GM18867 (cell line): ENCODE data around the gene CEBPA.
"Not testable (repeated sequence)": the region's sequence is repeated elsewhere in the genome, so short reads cannot be mapped to it uniquely, and the experiment has no call there.

Experiments used
- ATAC-seq: cut with Tn5 transposase; IDR thresholded peaks from one replicate; pipeline ENCODE4 v1.9.1; 2021; ENCODE audit warnings: mild to moderate bottlenecking, moderate library complexity; ENCODE audit not compliant: unreplicated experiment

Gene CEBPA

GRCh38 chr19:33301144-33301899 lies 1.0 kb downstream of the CEBPA start:
- ATAC-seq = no peak

GRCh38 chr19:33300894-33301143 lies 1.5 kb downstream of the CEBPA start:
- no peak for ATAC-seq

GRCh38 chr19:33300009-33300893 lies 2.1 kb downstream of the CEBPA start:
- ATAC-seq = no peak

- no peak for ATAC-seq
Measured at GRCh38 chr19:33299051-33299688, 3.2 kb downstream of the CEBPA start.

GRCh38 chr19:33298146-33298911 lies 4.0 kb downstream of the CEBPA start:
- no peak for ATAC-seq

- ATAC-seq = no peak
Measured at GRCh38 chr19:33297401-33298145, 4.8 kb downstream of the CEBPA start.

GRCh38 chr19:33296488-33296971 lies 5.8 kb downstream of the CEBPA start:
- ATAC-seq = no peak

GRCh38 chr19:33295621-33296487 lies 6.5 kb downstream of the CEBPA start:
- ATAC-seq = no peak

GRCh38 chr19:33295046-33295445 lies 7.3 kb downstream of the CEBPA start:
- ATAC-seq = not testable (repeated sequence)

GRCh38 chr19:33294058-33294798 lies 8.1 kb downstream of the CEBPA start:
- ATAC-seq = no peak

GRCh38 chr19:33293255-33294057 lies 8.9 kb downstream of the CEBPA start:
- no peak for ATAC-seq

GRCh38 chr19:33292595-33293254 lies 9.6 kb downstream of the CEBPA start:
- ATAC-seq = no peak

- no peak for ATAC-seq
Measured at GRCh38 chr19:33291623-33292534, 10.5 kb downstream of the CEBPA start.

- ATAC-seq = no peak
Measured at GRCh38 chr19:33290956-33291622, 11.2 kb downstream of the CEBPA start.

- no peak for ATAC-seq
Measured at GRCh38 chr19:33290082-33290815, 12.1 kb downstream of the CEBPA start.
